Measurements from ENCODE around the gene LRRC8B. TPM values are rescaled to one million over a fixed set of nuclear protein-coding genes. Genes with fewer than 3 reads are reported as not detected.

LRRC8B gene
- polyA plus RNA-seq, 1 donor (not counting 4 experiments of a cell fraction or from before 2014, with no cell fraction given), result 1.5 TPM

- Histone ChIP-seq H3K9me1 (ENCODE audit: control insufficient read depth, extremely low read depth, insufficient read depth, low read length) (no peaks in the 10 kb centered on the region), H3K4me1 (ENCODE audit: control insufficient read depth, extremely low read depth, insufficient read depth, low read length) (no peaks in the 10 kb centered on the region), H3K4me2 (ENCODE audit: control insufficient read depth, extremely low read depth, insufficient read depth, low read depth, low read length) (no peak overlapping the region), H3K4me3 (ENCODE audit: control insufficient read depth in 2 of 3, extremely low read depth in 1 of 3, insufficient read depth in 2 of 3, low read depth in 1 of 3, low read length in 3 of 3) (no peak overlapping the region), H4K20me1 (ENCODE audit: control insufficient read depth, extremely low read depth, insufficient read depth, low read length) (no peaks in the 10 kb centered on the region), H3K9ac (ENCODE audit: control insufficient read depth, extremely low read depth, insufficient read depth, low read length) (no peak overlapping the region), H3K27me3 (ENCODE audit: control insufficient read depth, extremely low read depth, insufficient read depth, low read length) (no peaks in the 10 kb centered on the region), H3K27ac (ENCODE audit: control insufficient read depth, insufficient read depth, low read length) (no peak overlapping the region), H3K9me3 (ENCODE audit: control insufficient read depth, low read depth, low read length) (no peaks in the 10 kb centered on the region), H2AFZ (ENCODE audit: control insufficient read depth, low read length) (no peak overlapping the region), H3K36me3 (ENCODE audit: control insufficient read depth in 2 of 2, extremely low read depth in 1 of 2, insufficient read depth in 2 of 2, low read length in 2 of 2) (no peaks in the 10 kb centered on the region), H3K79me2 (ENCODE audit: control insufficient read depth, insufficient read depth, low read length) (no peaks in the 10 kb centered on the region)
- DNase-seq (ENCODE audit: low read depth, low spot score) (no peak), FAIRE-seq (peak; percentile 73)
- TF ChIP-seq EZH2 (IDR thresholded peaks at IDR 0.05; ENCODE audit: low read length) (no peak), CTCF (optimal IDR thresholded peaks at IDR 0.05 in 1 of 3, IDR thresholded peaks at IDR 0.05 in 1 of 3, conservative IDR thresholded peaks at IDR 0.05 in 1 of 3; ENCODE audit: extremely low read depth in 1 of 3, insufficient read depth in 2 of 3, low read length in 3 of 3) (no peak)
- dilution Hi-C loops (cut with MboI; ENCODE audit: extremely low pct_ligation_motif_present, low sequenced_read_pairs), result no loop called here
Measured at GRCh38 chr1:89516055-89516454, 8.6 kb upstream of the LRRC8B start.

- dilution Hi-C loops (cut with MboI; ENCODE audit: extremely low pct_ligation_motif_present, low sequenced_read_pairs), result no loop called here
- no peak overlapping the region for H3K4me3 ChIP-seq (ENCODE audit: control insufficient read depth in 2 of 3, extremely low read depth in 1 of 3, insufficient read depth in 2 of 3, low read depth in 1 of 3, low read length in 3 of 3)
- no peak for TF ChIP-seq EZH2 (IDR thresholded peaks at IDR 0.05; ENCODE audit: low read length)
- TF ChIP-seq CTCF (optimal IDR thresholded peaks at IDR 0.05 in 1 of 3, IDR thresholded peaks at IDR 0.05 in 1 of 3, conservative IDR thresholded peaks at IDR 0.05 in 1 of 3; ENCODE audit: extremely low read depth in 1 of 3, insufficient read depth in 2 of 3, low read length in 3 of 3), result no peak
- no peak overlapping the region for H3K4me2 ChIP-seq (ENCODE audit: control insufficient read depth, extremely low read depth, insufficient read depth, low read depth, low read length)
- H3K27me3 ChIP-seq (ENCODE audit: control insufficient read depth, extremely low read depth, insufficient read depth, low read length), result no peaks in the 10 kb centered on the region
- no peaks in the 10 kb centered on the region for H3K79me2 ChIP-seq (ENCODE audit: control insufficient read depth, insufficient read depth, low read length)
- H4K20me1 ChIP-seq (ENCODE audit: control insufficient read depth, extremely low read depth, insufficient read depth, low read length), result no peaks in the 10 kb centered on the region
- no peaks in the 10 kb centered on the region for H3K4me1 ChIP-seq (ENCODE audit: control insufficient read depth, extremely low read depth, insufficient read depth, low read length)
- no peaks in the 10 kb centered on the region for H3K36me3 ChIP-seq (ENCODE audit: control insufficient read depth in 2 of 2, extremely low read depth in 1 of 2, insufficient read depth in 2 of 2, low read length in 2 of 2)
- FAIRE-seq, result no peak
- DNase-seq (ENCODE audit: low read depth, low spot score), result no peak
- H3K9ac ChIP-seq (ENCODE audit: control insufficient read depth, extremely low read depth, insufficient read depth, low read length), result no peak overlapping the region
- H2AFZ ChIP-seq (ENCODE audit: control insufficient read depth, low read length), result no peak overlapping the region
- no peaks in the 10 kb centered on the region for H3K9me1 ChIP-seq (ENCODE audit: control insufficient read depth, extremely low read depth, insufficient read depth, low read length)
- no peaks in the 10 kb centered on the region for H3K9me3 ChIP-seq (ENCODE audit: control insufficient read depth, low read depth, low read length)
- H3K27ac ChIP-seq (ENCODE audit: control insufficient read depth, insufficient read depth, low read length), result no peak overlapping the region
Measured at GRCh38 chr1:89518221-89518631, 6.4 kb upstream of the LRRC8B start.
